GM18861 (cell line): ENCODE measurements around the gene SETBP1.

Experiments
- ATAC-seq: cut with Tn5 transposase; IDR thresholded peaks from one replicate; pipeline ENCODE4 v1.9.1; 2021; ENCODE audit not compliant: unreplicated experiment

SETBP1 gene

GRCh38 chr18:44921974-44922373 is 241.3 kb downstream of the SETBP1 start:
- ATAC-seq: no peak

GRCh38 chr18:44922968-44923367 is 242.3 kb downstream of the SETBP1 start:
- ATAC-seq: no peak

DNA sequence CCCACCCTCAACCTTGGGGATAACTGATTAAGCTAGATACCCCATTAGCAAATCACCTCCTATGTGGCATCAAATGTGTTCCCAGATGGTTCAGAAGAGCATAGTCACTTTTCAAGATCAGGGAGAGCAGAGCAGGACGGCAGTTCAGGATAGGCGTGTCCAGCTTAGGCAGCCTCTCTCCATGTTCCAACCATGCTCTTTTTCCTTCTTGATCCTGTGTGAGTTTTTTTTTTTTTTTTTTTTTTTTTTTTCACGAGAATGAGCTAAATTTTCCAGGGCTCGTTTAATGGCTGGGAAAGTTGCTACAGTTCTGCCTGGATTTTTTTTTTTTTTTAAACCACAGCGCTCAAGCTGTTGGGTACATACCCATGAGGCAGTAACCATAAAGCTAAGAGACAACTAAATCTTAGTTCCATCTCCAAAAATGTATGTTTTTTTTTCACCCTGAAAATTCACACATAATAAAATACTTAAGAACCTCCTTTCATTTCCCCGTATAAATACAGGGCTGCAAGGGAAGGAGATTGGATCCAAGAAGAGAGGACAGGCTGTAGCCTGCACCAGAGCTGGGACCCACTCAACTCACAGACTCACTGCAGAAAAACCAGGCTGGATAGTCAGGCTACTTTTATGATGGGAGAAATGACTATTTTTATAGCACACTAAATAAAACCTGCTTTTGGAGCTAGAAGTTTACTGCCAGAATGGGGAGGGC is 244.3 kb downstream of the SETBP1 start:
- no peak for ATAC-seq

DNA sequence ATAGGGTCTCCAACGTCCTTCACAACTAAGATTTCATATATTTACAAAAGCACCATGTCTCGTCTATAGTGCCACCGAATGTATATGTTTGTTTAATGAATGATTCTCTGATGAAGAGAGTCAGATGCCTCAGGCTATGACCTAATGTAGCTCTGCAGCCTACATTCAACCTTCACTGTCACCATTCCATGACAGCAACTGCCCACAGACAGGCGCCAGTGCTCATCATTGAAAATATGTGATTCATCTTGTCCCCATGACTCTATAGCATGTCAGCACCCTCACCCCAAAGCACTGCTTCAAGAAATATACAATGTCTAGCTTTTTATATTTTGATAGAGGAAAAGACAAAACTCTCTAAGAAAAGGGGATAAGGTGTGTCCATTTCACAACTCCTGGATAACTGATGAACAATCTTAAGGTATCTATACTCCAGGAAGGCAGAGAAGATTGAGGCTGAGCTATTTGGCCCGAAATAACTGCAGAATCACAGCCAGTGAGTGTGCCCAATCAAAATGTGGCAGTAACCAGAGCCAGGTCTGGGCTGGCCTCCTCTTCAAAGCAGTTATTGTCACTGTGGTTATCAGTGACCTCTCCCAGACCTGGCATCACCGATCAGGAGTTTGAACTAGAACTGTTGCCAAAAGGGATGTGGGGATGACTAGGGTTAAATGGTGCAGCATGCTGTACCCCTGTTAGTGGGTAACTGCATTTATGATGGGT is 246.6 kb downstream of the SETBP1 start:
- ATAC-seq: no peak

DNA sequence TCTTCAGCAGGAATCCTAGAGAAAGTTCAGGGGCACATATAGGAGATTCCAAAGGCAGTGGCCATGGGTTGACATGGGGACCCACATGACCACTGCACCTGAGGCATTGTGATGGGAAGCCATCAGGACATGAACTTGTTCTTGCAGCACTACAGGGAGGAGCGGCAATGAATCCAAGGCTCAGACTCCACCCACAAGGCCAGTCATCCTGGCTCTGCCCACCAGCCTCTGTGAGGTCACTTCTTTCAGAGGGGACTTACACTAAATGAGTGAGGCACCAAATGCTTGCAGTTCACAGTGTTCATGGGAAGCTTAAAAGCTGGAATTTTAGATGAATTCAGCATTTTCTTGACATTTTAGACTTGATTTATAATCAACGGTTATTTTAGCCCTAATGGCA is 254.2 kb downstream of the SETBP1 start:
- no peak for ATAC-seq

GRCh38 chr18:44935455-44935854 is 254.8 kb downstream of the SETBP1 start:
- ATAC-seq: no peak

GRCh38 chr18:44936485-44936884 is 255.8 kb downstream of the SETBP1 start:
- ATAC-seq: no peak

DNA sequence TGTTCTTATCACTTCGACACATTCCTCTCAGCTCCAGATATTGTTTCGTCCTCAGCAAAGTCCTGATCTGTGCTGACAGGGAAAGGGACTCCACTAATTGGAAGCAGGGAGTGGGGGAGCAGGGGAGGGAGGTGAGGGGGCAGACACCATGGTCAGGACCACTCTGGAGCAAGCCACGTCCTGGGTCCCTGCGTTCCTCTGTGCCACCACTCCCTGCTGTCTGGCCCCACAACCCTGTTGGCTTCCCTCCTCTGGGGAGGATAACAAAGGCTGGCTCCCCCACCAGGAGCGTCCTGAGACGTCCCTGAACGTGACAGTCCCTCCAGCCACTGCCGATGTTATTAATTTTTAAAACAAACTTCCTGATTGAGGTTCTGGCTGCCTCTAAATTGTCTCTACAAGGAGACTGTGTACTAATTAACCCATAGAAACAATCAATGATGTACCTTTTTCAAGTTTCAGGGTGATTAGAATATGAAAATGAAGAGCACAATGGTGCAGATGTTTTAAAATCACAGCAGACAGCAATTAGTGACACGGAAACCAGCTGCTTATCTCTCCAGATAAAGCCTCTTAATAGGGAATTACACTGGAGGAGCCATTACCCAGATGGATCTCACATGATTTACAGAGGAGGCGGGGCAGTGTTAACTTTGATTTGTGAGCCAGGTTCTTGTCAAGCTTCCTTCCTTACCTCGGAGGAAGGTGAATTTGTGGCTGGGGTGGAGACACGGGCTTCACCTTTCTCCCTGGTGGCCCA is 257.5 kb downstream of the SETBP1 start:
- ATAC-seq: no peak

DNA sequence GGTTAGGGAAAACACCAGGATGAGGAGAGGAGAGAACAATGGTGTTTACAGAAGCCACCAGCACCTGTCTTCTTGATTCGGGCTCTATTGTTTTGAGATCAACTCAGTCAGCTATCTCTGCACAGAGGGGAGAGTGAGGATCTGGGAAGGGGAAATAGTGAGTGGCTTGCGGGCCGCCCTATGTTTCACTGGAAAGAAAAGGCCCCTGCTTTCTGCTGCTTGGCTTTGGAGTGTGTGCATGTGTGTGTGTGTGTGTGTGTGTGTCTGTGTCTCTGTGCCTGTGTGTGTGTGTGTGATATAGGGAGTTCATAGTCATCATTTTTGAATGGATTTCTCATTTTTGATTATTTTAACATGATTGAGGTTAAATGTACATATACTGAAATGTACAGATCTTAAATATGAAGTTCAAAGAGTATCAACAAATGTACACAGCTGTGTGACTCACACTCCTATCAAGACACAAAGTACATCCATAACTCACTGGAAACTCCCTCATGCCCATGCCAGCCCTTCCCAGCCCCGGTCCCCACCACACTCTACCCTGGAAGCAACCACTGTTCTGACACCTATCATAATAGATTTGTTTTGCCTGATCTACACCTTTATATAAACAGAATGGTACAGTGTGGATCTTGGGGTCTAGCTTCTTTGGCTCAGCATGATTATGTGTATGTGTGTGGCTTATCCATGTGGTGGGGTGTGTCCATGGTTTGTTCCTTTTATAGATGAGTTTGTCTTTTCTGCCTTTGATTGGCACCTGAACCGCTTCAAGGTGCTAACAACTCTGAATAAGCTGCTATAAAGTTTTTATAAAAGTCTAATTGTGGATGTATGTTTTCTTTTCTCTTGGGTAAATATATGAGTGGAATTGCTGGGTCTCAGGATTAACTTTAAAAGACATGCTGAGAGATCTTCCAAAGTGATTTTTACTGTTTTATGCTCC is 258.3 kb downstream of the SETBP1 start:
- no peak for ATAC-seq

- ATAC-seq: no peak
Observed at GRCh38 chr18:44941516-44941915, 260.8 kb downstream of the SETBP1 start.

- no peak for ATAC-seq
Observed at GRCh38 chr18:44942073-44942472, 261.4 kb downstream of the SETBP1 start.

DNA sequence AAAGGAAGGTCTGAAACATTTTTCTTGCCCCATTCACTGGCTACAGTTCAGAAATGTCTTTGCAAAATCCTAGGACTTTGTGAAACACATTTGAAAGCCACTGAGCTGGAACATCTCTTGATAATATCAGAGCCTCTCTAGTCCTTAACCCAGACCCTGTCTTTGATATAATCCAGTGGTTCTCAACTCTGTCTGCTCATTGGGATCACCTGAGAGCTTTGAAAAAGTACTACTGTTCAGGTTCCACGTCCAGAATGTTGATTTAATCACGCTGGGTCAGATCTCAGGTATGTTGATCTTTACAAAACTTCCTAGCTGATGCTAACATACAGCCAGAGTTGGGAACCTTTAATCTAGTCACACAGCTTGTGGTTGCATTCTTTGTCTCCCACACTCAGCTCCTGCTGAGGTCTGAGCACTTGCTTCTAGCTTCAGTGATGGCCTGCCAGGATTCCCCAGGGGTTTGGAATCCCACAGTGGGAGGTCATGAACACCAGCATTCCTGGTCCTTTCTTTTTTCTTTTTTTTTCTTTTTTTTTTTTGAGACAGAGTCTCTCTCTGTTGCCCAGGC is 262.7 kb downstream of the SETBP1 start:
- no peak for ATAC-seq

GRCh38 chr18:44944461-44944860 is 263.8 kb downstream of the SETBP1 start:
- no peak for ATAC-seq

DNA sequence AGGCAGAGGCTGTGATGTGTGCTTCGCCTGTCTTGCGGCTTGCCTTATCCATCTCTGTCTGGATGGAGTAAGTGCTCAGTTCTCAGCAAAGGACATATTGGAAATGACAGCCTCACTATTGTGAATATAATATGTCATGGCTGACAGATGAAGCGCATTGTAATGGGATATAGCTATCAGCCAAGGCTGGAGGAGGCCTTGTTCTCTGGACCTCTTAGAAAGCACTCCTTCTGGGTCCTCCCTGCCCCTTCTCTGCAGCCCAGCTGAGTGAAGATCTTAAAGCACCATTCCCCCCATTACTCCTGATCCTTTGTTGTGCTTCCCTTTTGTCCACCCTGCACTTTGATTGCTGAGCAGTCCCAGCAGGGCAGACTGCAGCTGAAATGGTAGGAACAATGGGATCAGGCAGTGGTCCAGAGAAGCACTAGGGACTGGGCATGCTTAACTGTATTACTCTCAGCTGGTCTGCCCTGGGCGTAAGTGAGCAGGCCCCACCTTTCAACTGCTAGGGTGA is 265.3 kb downstream of the SETBP1 start:
- ATAC-seq: no peak

GRCh38 chr18:44946529-44947113 is 265.9 kb downstream of the SETBP1 start:
- ATAC-seq: no peak

DNA sequence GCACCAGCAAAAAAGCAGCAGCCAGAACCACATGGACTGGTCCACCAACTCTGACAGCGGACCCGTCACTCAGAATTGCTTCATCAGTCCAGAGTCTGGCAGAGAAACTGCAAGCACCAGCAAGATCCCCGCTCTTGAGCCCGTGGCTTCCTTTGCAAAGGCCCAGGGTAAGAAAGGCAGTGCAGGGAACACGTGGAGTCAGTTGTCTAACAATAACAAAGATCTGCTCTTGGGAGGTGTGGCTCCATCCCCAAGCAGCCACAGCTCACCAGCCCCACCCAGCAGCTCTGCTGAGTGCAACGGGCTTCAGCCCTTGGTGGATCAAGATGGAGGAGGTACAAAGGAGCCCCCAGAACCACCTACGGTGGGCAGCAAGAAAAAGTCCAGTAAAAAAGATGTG is 269.3 kb downstream of the SETBP1 start:
- no peak for ATAC-seq

DNA sequence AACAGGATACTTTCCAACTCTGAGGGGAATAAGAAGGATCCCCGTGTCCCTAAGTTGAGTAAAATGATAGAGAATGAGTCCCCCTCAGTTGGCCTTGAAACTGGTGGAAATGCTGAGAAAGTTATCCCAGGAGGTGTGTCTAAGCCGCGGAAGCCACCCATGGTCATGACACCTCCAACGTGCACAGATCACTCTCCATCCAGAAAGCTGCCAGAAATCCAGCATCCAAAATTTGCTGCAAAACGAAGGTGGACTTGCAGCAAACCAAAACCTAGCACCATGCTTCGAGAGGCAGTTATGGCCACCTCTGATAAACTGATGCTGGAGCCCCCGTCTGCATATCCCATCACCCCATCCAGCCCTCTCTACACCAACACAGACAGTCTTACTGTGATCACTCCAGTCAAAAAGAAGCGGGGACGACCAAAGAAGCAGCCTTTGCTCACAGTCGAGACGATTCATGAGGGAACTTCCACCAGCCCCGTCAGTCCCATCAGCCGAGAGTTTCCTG is 270.1 kb downstream of the SETBP1 start:
- ATAC-seq: no peak

GRCh38 chr18:44951748-44952147 is 271.1 kb downstream of the SETBP1 start:
- ATAC-seq: no peak

DNA sequence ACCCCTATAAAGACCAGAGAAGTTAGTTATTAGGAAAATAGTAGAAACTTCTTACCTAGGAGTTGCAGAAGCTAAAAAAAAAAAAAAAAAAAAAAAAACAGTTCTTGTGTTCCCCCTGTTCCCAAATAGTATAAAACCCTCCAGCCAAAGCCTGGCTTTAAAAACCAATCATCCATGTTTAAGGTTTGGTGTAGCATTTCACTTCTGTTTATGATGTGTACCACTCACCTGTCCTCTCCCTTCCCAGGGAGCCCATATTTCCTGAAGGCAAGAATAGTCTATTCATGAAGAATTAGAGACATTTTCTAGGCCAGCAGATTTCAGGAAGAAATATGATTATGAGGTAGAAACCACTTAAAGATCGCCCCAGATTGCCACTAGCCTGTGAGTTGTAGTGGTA is 273.6 kb downstream of the SETBP1 start:
- ATAC-seq: no peak

GRCh38 chr18:44955825-44956224 is 275.1 kb downstream of the SETBP1 start:
- ATAC-seq: no peak
